ENCODE results near the gene ABHD15.
"Not testable (repeated sequence)": the region's sequence is repeated elsewhere in the genome, so short reads cannot be mapped to it uniquely, and the experiment has no call there.

The ABHD15 gene

GRCh38 chr17:29568331-29569244 is 1.8 kb upstream of the ABHD15 start, which contains the start of gene TP53I13:
TSS of gene TP53I13 (plus strand) at chr17:29568701. CDS start at chr17:29568759, 58 bp downstream.
- DNase-seq, result peak; percentile 47

DNA sequence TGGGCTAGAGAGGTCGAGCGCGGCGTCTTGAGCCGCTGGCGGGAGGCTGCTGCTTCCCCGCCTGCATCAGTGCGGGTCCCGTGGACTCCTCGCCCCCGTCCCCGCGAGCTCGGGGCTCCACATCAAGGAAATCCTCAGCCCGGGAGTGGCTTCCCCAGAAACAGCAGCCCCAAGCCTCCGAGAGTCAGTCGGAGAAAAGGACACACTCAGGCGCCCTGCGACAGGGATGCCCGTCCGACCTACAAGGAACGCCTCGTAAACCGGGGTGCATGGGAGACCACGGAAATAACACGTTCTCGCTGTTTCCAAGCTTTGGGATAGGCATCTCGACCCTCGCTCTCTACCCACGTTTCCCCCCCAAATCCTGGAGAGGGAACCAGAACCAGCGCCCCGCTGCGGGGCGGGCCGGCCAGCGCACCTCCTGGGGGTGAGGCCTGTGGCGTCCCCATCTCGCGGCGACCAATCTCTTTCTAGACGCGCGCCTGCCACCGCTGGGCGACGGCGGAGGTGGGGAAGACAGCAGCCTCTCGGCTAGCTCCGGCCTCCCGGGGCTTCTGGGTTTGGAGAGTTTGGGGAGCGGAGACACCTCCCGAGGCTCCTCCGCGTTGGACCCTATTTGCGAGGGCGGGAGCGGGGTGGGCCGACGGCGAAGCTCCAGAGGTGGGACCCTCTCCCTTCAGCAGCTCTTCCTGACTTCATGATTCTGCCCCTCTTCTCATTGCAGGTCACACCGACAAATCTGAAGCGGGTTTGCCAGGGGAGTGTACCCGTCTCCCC is 905 bp upstream of the ABHD15 start:
- no peak for DNase-seq

DNA sequence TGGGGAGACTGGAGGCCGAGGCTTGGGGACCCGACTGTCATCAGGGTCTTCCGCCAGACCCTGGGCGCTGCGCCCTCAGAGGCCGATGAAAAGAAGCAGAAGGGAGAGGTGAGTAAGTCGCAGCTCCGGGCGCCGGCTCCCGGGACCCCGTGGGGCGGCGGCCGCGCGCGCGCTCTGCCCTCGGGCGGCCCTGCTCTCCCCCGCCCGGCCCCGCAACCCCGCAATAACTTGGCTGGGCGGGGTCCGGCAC is 392 bp upstream of the ABHD15 start:
- DNase-seq, result no peak

DNA sequence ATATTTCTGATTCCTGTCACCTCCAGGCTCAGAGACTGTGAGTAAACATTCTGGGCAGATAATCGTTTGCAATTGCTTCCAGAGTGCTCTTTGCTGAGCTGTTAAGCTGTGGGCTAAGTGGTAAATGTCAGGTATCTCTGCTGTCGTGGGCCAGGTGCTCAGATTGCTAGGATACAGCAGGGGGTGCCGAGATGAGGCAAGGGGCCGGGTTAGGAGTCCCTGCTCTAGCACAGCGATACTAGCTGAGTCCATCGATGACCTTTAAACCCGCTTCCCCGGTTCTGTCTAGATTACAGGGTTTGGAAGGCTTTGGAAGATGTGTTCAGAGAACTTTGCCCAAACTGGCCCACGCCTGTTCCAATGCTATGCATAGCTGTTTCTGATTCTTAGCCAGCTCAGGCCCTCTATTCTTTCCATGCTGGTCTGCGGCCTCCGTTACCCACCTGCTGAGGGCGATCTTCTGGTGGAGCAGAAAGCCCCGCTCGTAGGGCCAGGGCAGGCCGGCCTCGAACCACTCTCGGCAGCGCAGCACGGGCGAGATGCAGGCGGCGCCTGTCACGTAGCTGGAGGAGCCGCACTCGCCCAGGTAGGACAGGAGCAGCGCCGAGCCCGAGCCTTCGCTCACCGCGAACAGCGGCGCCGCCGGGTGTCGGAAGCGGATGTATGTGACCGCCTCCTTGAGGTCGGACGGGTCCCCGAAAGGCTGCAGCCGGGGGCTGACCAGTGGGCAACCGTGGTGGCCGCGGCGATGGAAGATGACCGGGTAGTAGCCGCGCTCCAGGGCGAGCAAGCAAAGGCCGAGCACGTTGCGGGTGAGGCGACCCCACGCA is 979 bp downstream of the ABHD15 start:
- no peak for DNase-seq

- no peak for DNase-seq
Observed at GRCh38 chr17:29563816-29564215, 3.0 kb downstream of the ABHD15 start.

DNA sequence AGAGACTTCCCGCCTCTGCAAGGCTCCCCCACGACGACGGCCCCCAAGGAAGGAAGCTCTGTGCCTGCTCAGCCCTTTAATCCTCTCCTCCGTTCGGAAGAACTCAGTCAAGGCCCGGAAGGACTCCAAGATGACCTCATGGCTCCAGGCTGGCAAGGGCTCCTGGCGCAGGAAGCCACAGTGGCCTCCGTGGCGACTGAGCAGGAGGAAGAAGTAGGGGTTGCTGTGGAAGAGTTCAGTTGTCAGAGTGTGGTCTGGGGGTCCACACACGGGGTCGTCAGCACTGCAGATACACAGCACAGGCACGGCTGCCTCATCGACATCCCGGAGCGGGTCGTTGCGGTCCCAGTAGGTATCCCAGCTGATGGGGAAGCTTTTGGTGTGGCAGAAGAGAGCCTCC is 4.2 kb downstream of the ABHD15 start:
- DNase-seq, result no peak

- no peak for DNase-seq
Observed at GRCh38 chr17:29561554-29562517, 5.0 kb downstream of the ABHD15 start.

- DNase-seq, result no peak
Observed at GRCh38 chr17:29560316-29560715, 6.5 kb downstream of the ABHD15 start.

DNA sequence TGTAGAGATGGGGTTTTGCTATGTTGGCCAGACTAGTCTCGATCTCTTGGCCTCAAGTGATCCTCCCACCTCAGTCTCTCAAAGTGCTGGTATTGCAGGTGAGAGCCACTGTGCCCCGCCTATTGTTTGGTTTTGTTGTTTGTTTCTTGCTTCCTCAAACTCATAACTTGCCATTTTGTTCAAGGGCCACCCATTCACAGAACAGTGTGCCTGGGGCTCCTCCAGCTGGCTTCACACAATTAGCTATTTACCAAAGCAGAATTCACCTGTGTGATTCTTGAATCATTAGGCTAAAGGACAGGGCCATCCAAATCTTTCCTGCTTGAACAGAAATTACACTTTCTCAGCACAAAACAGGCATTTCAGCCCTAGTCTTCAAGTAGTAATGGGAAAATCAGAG is 7.2 kb downstream of the ABHD15 start:
- no peak for DNase-seq

DNA sequence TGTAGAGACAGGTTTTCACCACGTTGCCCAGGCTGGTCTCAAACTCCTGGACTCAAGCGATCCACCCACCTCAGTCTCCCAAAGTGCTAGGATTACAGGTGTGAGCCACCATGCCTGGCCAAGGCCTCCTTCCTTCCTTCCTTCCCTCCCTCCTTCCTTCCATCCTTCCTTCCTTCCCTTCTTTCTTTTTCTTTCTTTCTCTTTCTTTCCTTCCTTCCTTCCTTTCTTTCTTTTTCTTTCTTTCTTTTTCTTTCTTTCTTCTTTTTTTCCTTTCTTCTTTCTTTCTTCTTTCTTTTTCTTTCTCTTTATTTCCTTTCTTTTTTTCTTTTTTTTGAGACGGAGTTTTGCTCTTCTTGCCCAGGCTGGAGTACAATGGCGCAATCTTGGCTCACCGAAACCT is 8.7 kb downstream of the ABHD15 start:
- not testable (repeated sequence) for DNase-seq

DNA sequence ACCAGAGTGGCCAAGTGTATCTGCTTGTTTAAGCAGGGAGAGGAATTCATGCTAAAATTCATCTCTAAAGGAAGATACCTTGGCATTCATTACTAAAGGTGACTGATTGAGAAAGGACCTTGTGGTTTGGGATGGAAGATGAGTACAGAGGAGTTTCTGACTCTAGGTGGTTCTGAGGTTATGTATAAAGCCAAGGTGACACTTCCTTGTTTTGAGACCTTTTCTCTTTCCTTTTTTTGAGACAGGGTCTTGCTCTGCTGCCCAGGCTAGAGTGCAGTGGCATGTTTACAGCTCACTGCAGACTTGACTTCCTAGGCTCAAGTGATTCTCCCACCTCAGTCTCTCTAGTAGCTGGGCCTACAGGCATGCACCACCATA is 9.1 kb downstream of the ABHD15 start:
- DNase-seq, result no peak

DNA sequence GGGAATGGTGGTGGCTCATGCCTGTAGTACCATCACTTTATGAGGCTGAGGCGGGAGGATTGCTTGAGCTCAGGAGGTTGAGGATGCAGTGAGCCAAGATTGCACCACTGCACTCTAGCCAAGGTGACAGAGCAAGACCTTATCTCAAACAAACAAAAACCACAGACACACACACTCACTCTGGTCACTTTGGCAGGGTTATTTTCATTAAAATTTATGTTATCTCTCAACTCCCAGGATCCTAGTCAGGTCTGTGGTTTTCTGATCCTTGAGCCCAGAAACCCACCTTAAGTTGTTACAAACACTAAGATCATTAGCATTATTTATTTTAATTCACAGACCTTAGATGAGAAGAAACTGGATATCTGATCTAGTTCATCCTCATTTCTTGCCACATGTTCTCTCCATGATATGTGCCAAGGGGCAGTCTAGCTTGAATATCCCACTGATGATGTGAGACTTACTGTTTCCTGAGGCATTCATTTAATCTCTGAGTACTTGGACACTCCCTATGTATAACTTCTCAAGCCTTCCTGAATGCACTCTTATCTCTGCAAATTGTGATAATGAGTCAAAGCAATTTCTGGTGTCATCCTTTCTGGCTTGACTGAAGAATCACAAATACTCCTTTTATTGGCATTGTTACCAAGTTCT is 9.6 kb downstream of the ABHD15 start:
- no peak for DNase-seq

DNA sequence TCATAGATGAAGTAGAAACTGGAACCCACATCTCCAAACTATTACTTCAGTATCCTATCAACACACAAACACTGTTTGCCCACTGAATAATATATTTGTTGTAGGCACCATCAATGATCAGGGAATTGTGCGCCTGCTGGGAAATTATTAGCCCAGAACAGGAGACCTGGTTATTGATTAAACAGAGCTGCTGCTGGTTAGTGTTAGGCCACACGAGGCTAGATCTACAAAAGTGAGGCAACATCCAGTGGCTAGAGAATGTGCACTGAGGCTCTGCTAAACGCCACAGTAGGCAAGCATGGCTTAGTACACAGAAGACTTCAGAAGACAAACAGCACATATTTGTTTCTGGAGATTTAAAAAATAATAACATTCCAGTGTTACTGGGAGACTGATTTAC is 11.0 kb downstream of the ABHD15 start:
- no peak for DNase-seq

DNA sequence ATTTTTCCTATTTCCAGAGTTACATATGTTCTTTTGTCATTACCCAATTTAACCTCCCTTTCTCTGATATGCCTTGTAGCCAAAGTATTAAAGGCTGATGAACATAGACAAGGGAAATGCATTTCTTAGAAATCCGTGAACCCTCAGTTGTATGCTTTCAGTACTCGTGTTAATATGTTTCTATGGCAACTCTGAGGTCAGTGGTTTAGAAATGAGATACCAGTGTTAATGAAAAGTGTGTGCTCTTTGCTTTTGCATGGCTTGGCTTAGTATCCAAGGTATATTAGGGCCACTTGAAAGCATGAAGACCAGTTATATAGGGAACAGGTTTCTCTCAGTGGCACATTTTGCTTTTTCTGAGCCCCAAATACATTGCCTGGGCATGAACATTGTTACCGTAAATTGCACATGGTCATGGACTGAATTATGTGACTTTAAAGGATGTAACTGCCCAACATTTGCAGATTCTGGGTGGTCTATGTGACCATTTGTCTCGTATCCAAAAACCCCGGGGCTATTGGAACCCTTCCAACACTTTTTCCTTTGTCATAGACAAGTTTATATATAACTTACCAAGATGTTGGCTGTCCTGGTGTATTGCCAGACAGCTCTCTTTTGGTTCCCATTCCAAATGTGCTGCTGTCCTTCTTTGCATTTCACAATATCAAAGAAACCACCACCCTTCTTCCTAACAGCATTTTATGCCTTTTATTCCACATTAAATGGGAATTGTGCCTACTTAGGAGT is 17.5 kb downstream of the ABHD15 start:
- no peak for DNase-seq

DNA sequence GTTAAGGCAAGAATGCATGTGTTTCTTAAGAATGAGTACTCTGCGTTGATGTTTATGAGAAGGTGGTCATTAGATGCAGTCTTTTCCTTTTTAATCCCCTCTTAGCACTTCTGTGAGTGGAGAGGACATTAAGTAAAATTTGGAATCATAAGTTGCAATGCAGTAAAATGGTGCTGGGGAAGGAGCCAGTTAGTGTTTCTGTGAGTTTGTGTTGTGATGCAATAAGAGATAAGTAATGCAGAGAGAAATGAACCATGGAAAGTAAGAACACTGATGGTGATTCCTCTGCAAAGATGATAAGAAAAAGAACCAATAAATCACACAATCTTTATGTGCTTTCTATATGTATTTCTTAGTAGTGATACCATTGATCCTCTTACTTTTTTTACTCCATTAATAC is 20.0 kb downstream of the ABHD15 start:
- DNase-seq, result no peak

GRCh38 chr17:29546085-29546484 is 20.8 kb downstream of the ABHD15 start:
- DNase-seq, result no peak

GRCh38 chr17:29544066-29544465 is 22.8 kb downstream of the ABHD15 start:
- no peak for DNase-seq

DNA sequence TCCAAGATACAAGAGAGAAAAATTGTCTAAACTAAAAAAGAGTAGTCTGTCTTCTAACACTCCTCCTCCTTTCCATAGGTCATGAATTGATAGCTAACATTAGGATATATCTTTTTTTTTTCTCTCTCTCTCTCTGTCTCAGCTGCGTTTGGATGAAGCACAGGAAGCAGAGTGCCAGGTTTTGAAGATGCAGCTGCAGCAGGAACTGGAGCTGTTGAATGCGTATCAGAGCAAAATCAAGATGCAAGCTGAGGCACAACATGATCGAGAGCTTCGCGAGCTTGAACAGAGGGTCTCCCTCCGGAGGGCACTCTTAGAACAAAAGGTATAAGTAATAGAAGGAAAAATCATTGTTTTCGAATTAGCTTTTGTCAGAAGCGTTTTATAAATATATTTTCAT is 32.9 kb downstream of the ABHD15 start:
- no peak for DNase-seq

DNA sequence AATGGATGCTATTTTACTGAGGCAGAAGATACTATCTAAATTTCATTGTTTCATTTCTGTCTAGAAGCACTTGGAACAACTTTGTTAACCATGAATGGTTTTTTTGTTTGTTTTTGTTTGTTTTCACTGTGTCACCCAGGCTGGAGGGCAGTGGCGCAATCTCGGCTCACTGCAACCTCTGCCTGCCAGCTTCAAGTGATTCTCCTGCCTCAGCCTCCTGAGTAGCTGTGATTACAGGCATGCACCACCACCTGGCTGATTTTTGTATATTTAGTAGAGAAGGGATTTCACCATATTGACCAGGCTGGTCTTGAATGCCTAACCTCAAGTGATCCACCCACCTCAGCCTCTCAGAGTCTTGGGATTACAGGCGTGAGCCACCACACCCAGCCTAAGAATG is 40.5 kb downstream of the ABHD15 start:
- DNase-seq, result no peak

DNA sequence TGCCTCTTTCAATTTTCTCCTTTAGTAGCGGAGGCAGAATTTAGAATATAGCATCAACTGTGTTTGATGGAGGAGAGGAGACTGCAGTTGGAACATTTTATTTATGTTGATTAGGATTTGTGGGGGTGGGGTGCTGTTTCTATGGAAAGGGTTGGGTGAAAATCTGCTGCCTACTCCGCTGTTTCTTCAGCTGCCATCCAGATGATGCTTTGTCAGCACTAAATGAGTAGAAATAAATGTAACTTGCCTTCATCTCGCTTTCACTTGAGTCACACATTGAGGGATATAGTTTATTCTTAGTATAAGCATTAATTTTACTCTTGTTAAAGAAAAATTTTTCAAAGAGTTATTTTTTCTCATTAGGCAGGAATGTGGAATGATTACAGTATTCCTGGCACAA is 42.1 kb downstream of the ABHD15 start:
- DNase-seq, result no peak

DNA sequence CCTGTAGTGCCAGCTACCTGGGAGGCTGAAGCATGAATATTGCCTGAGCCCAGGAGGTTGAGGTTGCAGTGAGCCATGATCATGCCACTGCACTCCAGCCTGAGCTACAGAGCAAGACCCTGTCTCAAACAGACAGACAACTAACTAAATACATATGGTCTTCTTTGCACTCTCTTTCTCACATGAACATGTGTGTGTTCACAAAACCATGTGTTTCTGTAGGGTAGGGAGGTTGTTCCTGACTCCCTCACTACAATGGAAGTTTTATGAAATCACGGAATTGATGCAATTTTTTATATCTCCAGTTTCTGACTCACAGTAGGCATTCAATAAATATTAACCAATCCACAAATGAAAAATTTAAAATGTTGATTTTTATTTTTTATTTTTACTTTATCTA is 48.5 kb downstream of the ABHD15 start:
- DNase-seq, result no peak
